Stimulated activated CD8-positive, alpha-beta memory T cell treated with anti-CD3 and anti-CD28 coated beads, Interleukin-15, amount 100 ng/mL, for 1 hour (primary cell): Measurements from ENCODE around the gene SAP25.

Experiments used
- DNase-seq: peaks from one replicate; pipeline ENCODE4 v3.0.0-alpha.2; 2020; ENCODE audit warnings: low read depth

The SAP25 gene

GRCh38 chr7:100595188-100595587 is 21.5 kb upstream of the SAP25 start:
- DNase-seq: no peak

DNA sequence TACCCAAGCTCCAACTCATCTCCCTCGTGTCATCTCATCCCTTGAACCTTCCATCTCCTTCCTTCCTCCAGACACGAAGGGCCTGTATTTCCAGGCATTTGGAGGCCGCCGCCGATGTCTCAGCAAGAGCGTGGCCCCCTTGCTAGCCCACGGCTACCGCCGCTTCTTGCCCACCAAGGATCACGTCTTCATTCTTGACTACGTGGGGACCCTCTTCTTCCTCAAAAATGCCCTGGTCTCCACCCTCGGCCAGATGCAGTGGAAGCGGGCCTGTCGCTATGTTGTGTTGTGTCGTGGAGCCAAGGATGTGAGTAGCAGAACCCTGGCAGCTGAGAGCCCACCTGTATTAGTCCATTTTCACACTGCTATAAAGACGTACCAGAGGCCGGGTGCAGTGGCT is 17.9 kb upstream of the SAP25 start:
- no peak for DNase-seq

DNA sequence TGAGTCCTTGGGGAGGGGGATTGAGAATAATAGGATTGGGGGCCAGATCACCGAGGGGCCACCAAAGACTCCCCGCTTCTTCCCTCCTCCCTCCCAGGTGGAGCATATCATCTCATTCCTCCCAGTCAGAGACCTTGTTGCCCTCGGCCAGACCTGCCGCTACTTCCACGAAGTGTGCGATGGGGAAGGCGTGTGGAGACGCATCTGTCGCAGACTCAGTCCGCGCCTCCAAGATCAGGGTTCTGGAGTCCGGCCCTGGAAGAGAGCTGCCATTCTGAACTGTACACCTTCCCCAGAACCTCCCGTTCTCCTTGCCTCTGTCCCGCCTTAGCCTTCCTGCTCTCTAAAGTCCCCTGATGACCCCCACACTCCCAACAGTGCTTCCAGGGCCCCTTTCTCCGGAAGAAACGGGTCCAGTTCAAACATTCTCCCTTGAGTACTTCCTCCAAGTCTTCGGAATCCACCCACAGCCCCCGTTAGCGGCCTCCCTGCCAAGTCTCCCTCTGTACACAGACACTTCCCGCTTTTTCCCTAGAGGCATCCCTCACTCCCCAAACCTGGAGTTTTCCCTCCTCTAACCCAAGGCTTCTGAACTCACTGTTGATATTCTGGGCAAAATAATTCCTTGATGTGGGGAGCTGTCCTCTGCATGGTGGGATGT is 16.5 kb upstream of the SAP25 start:
- DNase-seq: no peak

- DNase-seq: no peak
Observed at GRCh38 chr7:100589341-100589947, 15.7 kb upstream of the SAP25 start.

DNA sequence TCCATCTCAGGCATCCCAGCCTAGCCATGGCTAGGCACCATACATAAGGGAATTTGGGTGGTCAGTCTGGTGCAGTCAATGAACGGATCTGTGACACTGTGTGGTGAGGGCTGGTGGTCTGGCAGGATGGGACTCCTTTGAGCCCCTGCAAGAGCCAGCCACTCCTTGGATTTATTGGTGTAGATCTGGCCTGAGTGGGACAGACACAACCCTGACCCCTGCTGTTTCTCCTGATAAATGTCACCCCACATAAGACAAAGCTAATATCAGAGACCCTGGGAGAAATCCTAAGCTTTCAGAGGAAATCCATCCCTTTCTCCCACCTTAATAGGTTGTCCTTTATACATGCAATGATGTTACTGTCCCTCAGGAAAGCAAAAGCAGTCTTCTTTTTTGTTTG is 14.7 kb upstream of the SAP25 start:
- DNase-seq: no peak

GRCh38 chr7:100586266-100587025 is 12.7 kb upstream of the SAP25 start, which contains the start of gene FBXO24:
Gene FBXO24 (plus strand): TSS chr7:100586328. CDS start chr7:100586626, 298 bp downstream.
- peak; percentile 97 for DNase-seq

GRCh38 chr7:100585511-100586265 is 12.0 kb upstream of the SAP25 start, which contains the start of gene LRCH4:
Gene LRCH4 (minus strand): TSS chr7:100586129. CDS start chr7:100586100, 29 bp downstream.
- no peak for DNase-seq

DNA sequence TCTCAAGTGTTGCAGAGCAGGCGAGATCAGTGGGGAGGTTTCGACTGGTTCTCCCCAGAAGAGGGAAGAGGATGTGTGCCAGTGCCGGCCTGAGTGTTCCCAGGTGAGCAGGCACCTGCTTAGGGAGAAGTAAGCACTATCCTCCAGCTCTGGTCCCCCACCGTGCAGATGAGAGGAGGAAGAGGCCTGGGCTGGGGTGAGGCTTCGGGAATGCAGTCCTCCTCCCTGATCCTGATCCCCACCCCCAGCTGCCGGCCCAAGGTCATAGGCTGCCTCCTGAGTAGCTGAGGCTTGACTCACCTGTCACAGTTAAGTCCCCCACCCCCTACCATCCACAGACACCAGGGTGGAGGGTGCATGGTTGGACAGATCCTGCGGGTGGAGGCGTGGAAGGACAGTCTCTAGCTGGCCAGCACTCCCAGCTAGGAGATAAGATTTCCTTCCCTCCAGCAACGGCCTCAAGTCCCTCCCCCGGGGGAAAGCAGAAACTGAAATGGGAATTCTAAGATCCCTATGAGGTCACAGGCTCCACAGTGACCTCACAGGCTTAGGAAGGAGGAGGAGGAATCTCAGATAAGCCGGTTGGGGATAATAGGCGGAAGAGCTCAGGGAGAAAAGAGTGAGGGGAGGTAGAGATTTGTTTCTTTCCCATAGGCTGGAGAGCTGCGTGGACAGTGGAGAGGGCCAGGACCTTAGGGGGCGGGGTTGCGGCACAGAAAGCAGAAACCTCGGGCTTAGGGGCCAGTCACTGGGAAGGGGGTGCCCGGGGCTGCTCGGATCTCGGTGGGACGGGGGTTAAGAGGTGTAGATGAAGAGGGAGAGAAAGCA is 11.2 kb upstream of the SAP25 start:
- no peak for DNase-seq

GRCh38 chr7:100584054-100584682 is 10.5 kb upstream of the SAP25 start:
- no peak for DNase-seq

GRCh38 chr7:100583132-100584053 is 9.7 kb upstream of the SAP25 start:
- DNase-seq: peak; percentile 35

- no peak for DNase-seq
Observed at GRCh38 chr7:100582650-100583049, 8.9 kb upstream of the SAP25 start.

DNA sequence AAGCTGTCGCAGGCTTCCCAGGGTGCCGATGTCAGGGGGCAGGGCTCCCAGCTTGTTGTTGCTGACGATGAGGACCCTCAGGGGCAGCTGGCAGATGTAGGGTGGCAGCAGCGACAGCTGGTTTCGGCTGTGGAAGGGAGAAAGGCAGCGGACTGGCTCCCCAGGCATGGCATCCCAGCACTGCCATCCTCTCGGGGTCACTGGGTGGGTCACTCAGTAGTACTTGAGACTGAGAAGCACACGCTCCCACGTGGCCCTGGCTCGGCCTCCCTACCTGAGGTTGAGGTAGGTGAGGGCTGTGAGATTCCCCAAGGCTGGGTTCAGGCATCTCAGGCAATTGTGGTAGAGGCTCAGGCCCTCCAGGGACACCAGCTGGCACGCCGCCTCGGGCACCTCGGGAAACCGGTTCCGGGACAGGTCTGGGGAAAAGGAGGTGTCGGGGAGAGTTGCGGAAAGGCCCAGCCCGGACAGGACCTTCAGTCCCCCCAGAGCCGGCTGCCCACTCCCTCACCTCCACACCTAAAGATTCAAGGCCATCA is 8.4 kb upstream of the SAP25 start:
- DNase-seq: no peak

- no peak for DNase-seq
Observed at GRCh38 chr7:100580466-100581283, 7.0 kb upstream of the SAP25 start.

DNA sequence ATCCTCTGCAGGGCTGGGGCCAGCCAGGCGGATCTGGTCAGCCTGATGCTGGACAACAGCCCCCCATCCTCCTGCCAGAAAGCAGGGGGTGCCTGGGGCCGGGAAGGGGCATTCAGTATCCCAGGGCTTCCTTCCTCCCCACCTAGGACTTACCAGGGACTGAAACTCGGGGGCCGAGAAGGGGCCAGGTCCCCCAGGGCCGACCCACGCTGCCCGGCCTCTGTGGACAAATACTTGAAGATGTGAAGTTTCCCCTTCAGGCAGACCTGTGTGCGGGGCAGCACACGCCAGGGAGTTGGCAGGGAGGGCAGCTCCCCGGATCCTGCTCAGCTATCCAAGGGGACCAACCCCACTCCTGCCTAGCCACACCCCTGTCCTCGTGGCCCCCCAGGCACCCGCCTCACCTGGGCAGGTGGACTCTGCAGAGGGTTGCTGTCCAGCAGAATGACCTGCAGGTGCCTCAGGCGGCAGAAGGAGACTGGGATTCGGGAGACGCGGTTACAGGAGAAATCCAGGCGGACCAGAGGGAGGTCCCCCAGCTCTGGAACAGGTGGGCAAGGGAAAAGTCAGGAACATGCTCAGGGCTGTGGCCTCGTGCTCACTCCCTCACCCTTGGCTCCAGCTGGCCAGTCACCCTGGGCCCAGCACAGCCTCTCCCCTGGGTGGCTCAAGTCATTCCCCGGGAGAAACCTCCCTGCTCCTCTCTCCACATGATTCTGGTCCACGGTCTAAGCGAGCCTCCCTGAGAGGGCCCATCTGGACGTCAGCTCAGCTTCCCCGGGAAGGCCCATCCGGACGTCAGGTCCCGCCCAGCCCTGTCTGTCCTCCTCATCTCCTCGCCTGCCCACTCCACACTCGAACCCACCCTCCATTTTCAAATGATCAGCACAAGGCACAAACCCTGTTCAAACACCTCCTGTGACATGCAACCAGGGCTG is 4.8 kb upstream of the SAP25 start:
- DNase-seq: no peak

GRCh38 chr7:100577507-100577906 is 3.8 kb upstream of the SAP25 start:
- DNase-seq: no peak

DNA sequence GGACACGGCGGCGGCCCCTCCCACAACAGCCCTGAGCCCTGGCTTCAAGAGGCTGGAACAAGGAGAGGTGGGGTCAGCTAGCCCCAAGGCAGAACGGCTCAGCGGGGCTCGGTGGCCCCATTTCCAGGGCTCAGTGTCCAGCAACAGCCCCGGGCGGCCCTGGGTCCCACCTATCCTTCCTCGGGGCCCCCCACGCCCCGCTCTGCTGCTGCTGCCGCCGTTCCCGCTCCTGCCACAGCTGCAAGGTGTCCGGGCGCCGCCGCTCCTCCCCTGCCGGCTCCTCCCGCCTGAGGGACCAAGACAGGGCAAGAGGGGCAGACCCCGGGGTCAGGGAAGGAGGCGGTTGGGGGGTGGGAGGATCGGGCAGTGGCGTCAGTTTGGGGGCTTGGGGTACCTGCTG is 3.4 kb upstream of the SAP25 start:
- DNase-seq: no peak

DNA sequence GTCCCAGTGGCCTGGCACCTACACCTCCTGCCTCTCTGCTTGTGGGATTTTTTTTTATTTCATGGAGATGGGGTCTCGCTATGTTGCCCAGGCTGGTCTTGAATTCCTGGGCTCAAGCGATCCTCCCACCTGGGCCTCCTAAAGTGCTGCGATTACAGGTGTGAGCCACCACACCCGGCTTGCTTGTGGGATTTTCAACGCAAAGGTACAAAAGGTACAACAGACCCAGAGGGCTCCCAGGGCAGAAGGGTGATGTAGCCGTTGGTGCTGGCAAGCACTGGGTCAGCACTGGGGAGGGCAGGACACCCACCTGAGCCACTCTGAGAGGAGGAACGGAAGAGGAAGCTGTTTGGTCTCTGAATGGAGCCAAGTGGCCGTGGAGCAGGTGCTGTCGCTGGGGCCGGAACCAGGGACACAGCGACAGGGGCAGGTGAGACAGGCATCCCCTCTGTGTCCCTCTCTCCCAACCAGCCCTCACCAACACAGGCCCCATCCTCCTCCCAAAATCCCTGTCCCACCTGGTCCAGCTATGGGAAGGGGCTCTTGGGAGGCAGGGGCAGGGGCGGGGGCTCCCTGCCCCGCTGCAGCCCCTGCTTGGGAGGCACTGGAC is 2.8 kb upstream of the SAP25 start:
- DNase-seq: no peak
